HepG2 (cell line): ENCODE results near the gene ZNF615. TPM values are rescaled to one million over a fixed set of nuclear protein-coding genes. Genes with fewer than 3 reads are reported as not detected.

Experiments used
- FIP1L1 ChIP-seq: fragments of 200-400 bp; formaldehyde crosslinking; IDR thresholded peaks from 2 replicates; pipeline ENCODE4 v1.6.1; 2018; ENCODE audit warnings: low read depth, mild to moderate bottlenecking, low read length, moderate library complexity, borderline replicate concordance; ENCODE audit not compliant: insufficient read depth
- GTF3A ChIP-seq: sonication (generic); formaldehyde crosslinking; conservative IDR thresholded peaks from 2 replicates; pipeline ENCODE4 v1.4.0; 2020; ENCODE audit warnings: mild to moderate bottlenecking, missing genetic modification reagents
- HOXA5 ChIP-seq: sonication (generic); formaldehyde crosslinking; IDR thresholded peaks from 2 replicates; pipeline ENCODE4 v1.4.0; 2020; ENCODE audit warnings: missing genetic modification reagents
- KLF16 ChIP-seq, 2 experiments: sonication (generic) in 1 of 2; formaldehyde crosslinking in 1 of 2; IDR thresholded peaks; 2 replicates each; pipeline versions ENCODE4 v1.6.1 to v1.8.0; 2016 to 2023; ENCODE audit warnings: missing genetic modification reagents in 2 of 2, missing compliant biosample characterization in 1 of 2
- PHF20 ChIP-seq: sonication (generic); formaldehyde crosslinking; IDR thresholded peaks from 2 replicates; pipeline ENCODE4 v1.5.0; 2020; ENCODE audit warnings: mild to moderate bottlenecking, missing genetic modification reagents
- REL ChIP-seq: sonication (generic); formaldehyde crosslinking; conservative IDR thresholded peaks from 2 replicates; pipeline ENCODE4 v1.8.0; 2022; ENCODE audit warnings: mild to moderate bottlenecking, missing genetic modification reagents, moderate library complexity
- RXRA ChIP-seq: sonication (generic); formaldehyde crosslinking; IDR thresholded peaks from 2 replicates; pipeline ENCODE4 v1.5.1; 2020; ENCODE audit warnings: missing genetic modification reagents
- SALL2 ChIP-seq: sonication (generic); formaldehyde crosslinking; IDR thresholded peaks from 2 replicates; pipeline ENCODE4 v1.8.1; 2023; ENCODE audit warnings: mild to moderate bottlenecking, missing genetic modification reagents, inconsistent platforms
- SKIL ChIP-seq: sonication (generic); formaldehyde crosslinking; IDR thresholded peaks from 2 replicates; pipeline ENCODE4 v1.8.0; 2022; ENCODE audit warnings: missing genetic modification reagents, mild to moderate bottlenecking, moderate library complexity, borderline replicate concordance
- STAG1 ChIP-seq: sonication (generic); formaldehyde crosslinking; IDR thresholded peaks from 2 replicates; pipeline ENCODE4 v1.4.0; 2020; ENCODE audit warnings: missing genetic modification reagents
- TAF1 ChIP-seq: sonication (generic); formaldehyde crosslinking; IDR thresholded peaks from 2 replicates; pipeline ENCODE4 v1.4.0; 2020; ENCODE audit warnings: missing genetic modification reagents
- TMF1 ChIP-seq: sonication (generic); formaldehyde crosslinking; IDR thresholded peaks from 2 replicates; pipeline ENCODE4 v1.8.1; 2022; ENCODE audit warnings: low read depth, missing genetic modification reagents
- XBP1 ChIP-seq: sonication (generic); formaldehyde crosslinking; IDR thresholded peaks from 2 replicates; pipeline ENCODE4 v1.5.0; 2020; ENCODE audit warnings: missing genetic modification reagents
- ZBTB43 ChIP-seq: sonication (generic); formaldehyde crosslinking; conservative IDR thresholded peaks from 2 replicates; pipeline ENCODE4 v1.4.0; 2020; ENCODE audit warnings: missing genetic modification reagents
- ZIK1 ChIP-seq: sonication (generic); formaldehyde crosslinking; IDR thresholded peaks from 2 replicates; pipeline ENCODE4 v1.5.0; 2020; ENCODE audit warnings: mild to moderate bottlenecking, low read depth, missing genetic modification reagents, borderline replicate concordance
- ZNF10 ChIP-seq: sonication (generic); formaldehyde crosslinking; IDR thresholded peaks from 2 replicates; pipeline ENCODE4 v1.4.0; 2020; ENCODE audit warnings: mild to moderate bottlenecking, low read depth, missing genetic modification reagents, borderline replicate concordance
- ZNF138 ChIP-seq: sonication (generic); formaldehyde crosslinking; IDR thresholded peaks from 2 replicates; pipeline ENCODE4 v1.5.0; 2020; ENCODE audit warnings: mild to moderate bottlenecking, low read depth, missing genetic modification reagents
- ZNF251 ChIP-seq: sonication (generic); formaldehyde crosslinking; IDR thresholded peaks from 2 replicates; pipeline ENCODE4 v1.9.0; 2021; ENCODE audit warnings: mild to moderate bottlenecking, missing genetic modification reagents
- ZNF280B ChIP-seq: sonication (generic); formaldehyde crosslinking; IDR thresholded peaks from 2 replicates; pipeline ENCODE4 v1.5.0; 2020; ENCODE audit warnings: missing genetic modification reagents, mild to moderate bottlenecking, borderline replicate concordance
- ZNF354B ChIP-seq: sonication (generic); formaldehyde crosslinking; IDR thresholded peaks from 2 replicates; pipeline ENCODE4 v1.8.0; 2022; ENCODE audit warnings: mild to moderate bottlenecking, missing genetic modification reagents
- ZNF562 ChIP-seq: sonication (generic); formaldehyde crosslinking; IDR thresholded peaks from 2 replicates; pipeline ENCODE4 v1.8.0; 2022; ENCODE audit warnings: missing genetic modification reagents, borderline replicate concordance
- ZNF580 ChIP-seq: IDR thresholded peaks from 2 replicates; pipeline ENCODE4 v1.6.1; 2016; ENCODE audit warnings: low read depth, borderline replicate concordance
- ZNF615 ChIP-seq: sonication (generic); formaldehyde crosslinking; IDR thresholded peaks from 2 replicates; pipeline ENCODE4 v1.5.0; 2020; ENCODE audit warnings: mild to moderate bottlenecking, missing genetic modification reagents, borderline replicate concordance
- ZSCAN30 ChIP-seq: sonication (generic); formaldehyde crosslinking; IDR thresholded peaks from 2 replicates; pipeline ENCODE4 v1.5.0; 2020; ENCODE audit warnings: mild to moderate bottlenecking, missing genetic modification reagents
- polyA plus RNA-seq, 8 experiments: library from polyadenylated mRNA; depleted of rRNA in 3 of 8; stranded (reverse) in 7 of 8; unstranded in 1 of 8; fragments of >200 nt; fragmentation: Illumina TruSeq in 4 of 8; extraction: Trizol in 4 of 8; gene quantifications; 2 replicates each; pipeline versions ENCODE4 v1.2.1 to v1.2.3, GENCODE V29; 2011 to 2016; ENCODE audit warnings: low read depth in 4 of 8, missing spikeins in 1 of 8, mixed read lengths in 1 of 8; ENCODE audit not compliant: insufficient read depth in 1 of 8
- total RNA-seq, 5 experiments: library from RNA; depleted of rRNA; stranded (reverse); fragments of >200 nt; fragmentation: Illumina TruSeq; extraction: Trizol; gene quantifications; 2 replicates each; pipeline ENCODE4 v1.2.3, GENCODE V29; 2016; ENCODE audit warnings: low read depth in 1 of 5

The ZNF615 gene
- total and polyA plus RNA-seq, 2 of the 13 experiments (the other 11 are each of a cell fraction or from before 2014, with no cell fraction given): 5.2 to 7.8 TPM

GRCh38 chr19:52048555-52049501, 40.8 kb upstream of the ZNF615 start, which contains the start of gene ZNF432 (continued):
- TF ChIP-seq ZNF580 (CRISPR knock-in tag): peak; percentile 31; the same call in 1 of the 2 replicates
- TF ChIP-seq SKIL: no peak
- TF ChIP-seq ZNF138 (CRISPR knock-in tag): no peak
- 0 out of 2 replicates have a peak, but pooled peaks have one; percentile 16 for TF ChIP-seq ZIK1 (CRISPR knock-in tag)
- no peak for TF ChIP-seq ZNF354B
- TF ChIP-seq ZNF251 (CRISPR knock-in tag): no peak
- TF ChIP-seq REL (CRISPR knock-in tag): no peak; the same call in 1 of the 2 replicates
- TF ChIP-seq RXRA: peak; percentile 35; the same call in 1 of the 2 replicates
- no peak for TF ChIP-seq ZBTB43
- no peak for TF ChIP-seq GTF3A (CRISPR knock-in tag)
- TF ChIP-seq FIP1L1: no peak
- no peak for TF ChIP-seq TMF1 (CRISPR knock-in tag)
- TF ChIP-seq XBP1: no peak
- TF ChIP-seq HOXA5: 0 out of 2 replicates have a peak, but pooled peaks have one; percentile 18
- TF ChIP-seq ZNF562 (CRISPR knock-in tag): no peak
- peak; percentile 76 for TF ChIP-seq PHF20
- peak; percentile 66; the same call in 1 of the 2 replicates for TF ChIP-seq TAF1
- TF ChIP-seq SALL2: no peak; the same call in 1 of the 2 replicates
- TF ChIP-seq STAG1 (CRISPR knock-in tag): no peak
- no peak for TF ChIP-seq ZNF10
- no peak for TF ChIP-seq ZSCAN30 (CRISPR knock-in tag)
- TF ChIP-seq ZNF280B: 0 out of 2 replicates have a peak, but pooled peaks have one; percentile 28
- no peak; a peak in 1 of 4 replicates for TF ChIP-seq KLF16 (CRISPR knock-in tag; IDR thresholded peaks at IDR 0.05)
- TF ChIP-seq ZNF615 (CRISPR knock-in tag): 0 out of 2 replicates have a peak, but pooled peaks have one; percentile 42
